ENCODE results near the gene TRDN. TPM values are rescaled to one million over a fixed set of nuclear protein-coding genes. Genes with fewer than 3 reads are reported as not detected.

The TRDN gene
- total RNA-seq, 1 experiment from 2014 or later = 10.4 TPM

DNA sequence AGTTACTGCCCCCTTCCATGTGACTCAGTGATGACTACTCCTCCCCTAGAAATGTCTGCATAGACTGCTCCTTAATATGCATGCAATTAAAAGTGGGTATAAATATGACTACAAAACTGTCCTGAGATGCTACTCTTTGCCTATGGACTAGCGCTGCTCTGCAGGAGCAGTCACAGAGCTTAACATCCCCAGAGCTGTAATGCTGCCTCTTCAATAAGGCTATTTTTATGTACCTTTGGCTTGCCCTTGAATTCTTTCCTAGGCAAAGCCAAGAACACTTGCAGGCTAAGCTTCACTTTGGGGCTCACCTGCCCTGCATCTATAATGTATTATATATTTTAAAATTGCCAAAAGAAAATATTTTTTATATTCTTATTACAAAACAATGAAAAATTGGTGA is 341.6 kb downstream of the TRDN start:
- DNase-seq = no peak
- H2BK20ac ChIP-seq (ENCODE audit: low read depth, low read length, poor library complexity, severe bottlenecking) = no peak overlapping the region
- no peak overlapping the region for H3K27ac Mint-ChIP-seq
- H4K20me1 ChIP-seq (ENCODE audit: control insufficient read depth, insufficient read depth, insufficient read length) = no peaks in the 10 kb centered on the region
- no peak overlapping the region for H3K23ac ChIP-seq (ENCODE audit: insufficient read length, low read depth, low read length)
- H3K27me3 Mint-ChIP-seq (ENCODE audit: low read depth) = no peaks in the 10 kb centered on the region
- no peak overlapping the region for H2BK120ac ChIP-seq (ENCODE audit: low read depth, low read length, poor library complexity, severe bottlenecking)
- no peak overlapping the region for H2BK15ac ChIP-seq (ENCODE audit: low read depth, low read length)
- no peaks in the 10 kb centered on the region for H3K79me2 ChIP-seq (ENCODE audit: insufficient read depth, low read length)
- no peak overlapping the region for H3K4me2 ChIP-seq (ENCODE audit: insufficient read depth, insufficient read length, low read length)
- no peak overlapping the region for H3K14ac ChIP-seq (ENCODE audit: insufficient read depth, low read length)
- H3K4me1 ChIP-seq (ENCODE audit: insufficient read depth, low read length) = no peaks in the 10 kb centered on the region
- H2BK12ac ChIP-seq (ENCODE audit: insufficient read length, low read depth, low read length) = no peak overlapping the region
- no peaks in the 10 kb centered on the region for H3K27me3 ChIP-seq (ENCODE audit: insufficient read depth, low read length)
- no peaks in the 10 kb centered on the region for H3K79me1 ChIP-seq (ENCODE audit: insufficient read depth, low read depth, low read length, poor library complexity, severe bottlenecking)
- no peak overlapping the region for H3T11ph ChIP-seq (ENCODE audit: low read length)
- no CpG with 5 or more reads among the region's 1 CpG for WGBS (ENCODE audit: extremely low coverage, insufficient read length, low lambda C conversion rate)
- H3K4me1 Mint-ChIP-seq = no peaks in the 10 kb centered on the region
- H2AFZ ChIP-seq (ENCODE audit: low read length) = no peak overlapping the region
- H4K8ac ChIP-seq (replicated peaks; ENCODE audit: insufficient read length, low read depth, low read length) = no peak overlapping the region
- H3K9ac ChIP-seq (ENCODE audit: extremely low read depth, insufficient read length, low read length) = no peak overlapping the region
- no peaks in the 10 kb centered on the region; a peak in 1 of 7 replicates for H3K36me3 Mint-ChIP-seq (ENCODE audit: insufficient read depth in 1 of 3, low read depth in 3 of 3)
- no peak overlapping the region for H3K4ac ChIP-seq (ENCODE audit: low read depth, low read length)
- H3K18ac ChIP-seq (ENCODE audit: insufficient read length, low read depth, low read length) = no peak overlapping the region
- H3K4me3 Mint-ChIP-seq = no peak overlapping the region
- H2AK5ac ChIP-seq (ENCODE audit: insufficient read length, low read length) = no peak overlapping the region
- no peak overlapping the region for H4K5ac ChIP-seq (ENCODE audit: insufficient read length, low read depth, low read length)
- H4K91ac ChIP-seq (ENCODE audit: insufficient read length, low read depth, low read length) = no peak overlapping the region
- H3K27ac ChIP-seq (ENCODE audit: insufficient read length, low read depth, low read length) = no peak overlapping the region
- no peak overlapping the region for H3K56ac ChIP-seq (ENCODE audit: insufficient read length, low read depth, low read length)
- no peaks in the 10 kb centered on the region for H3K9me3 ChIP-seq (ENCODE audit: control insufficient read depth, low read depth, low read length)
- peaks cover 0 to 2% of the 10 kb centered on the region in 2 experiments; a peak in 1 of 5 replicates for H3K9me3 Mint-ChIP-seq
- H2BK5ac ChIP-seq (ENCODE audit: insufficient read length, low read length) = no peak overlapping the region
- no peaks in the 10 kb centered on the region for H3K23me2 ChIP-seq (ENCODE audit: insufficient read length, low read depth, low read length, poor library complexity, severe bottlenecking)
- TF ChIP-seq, protein P1, sequence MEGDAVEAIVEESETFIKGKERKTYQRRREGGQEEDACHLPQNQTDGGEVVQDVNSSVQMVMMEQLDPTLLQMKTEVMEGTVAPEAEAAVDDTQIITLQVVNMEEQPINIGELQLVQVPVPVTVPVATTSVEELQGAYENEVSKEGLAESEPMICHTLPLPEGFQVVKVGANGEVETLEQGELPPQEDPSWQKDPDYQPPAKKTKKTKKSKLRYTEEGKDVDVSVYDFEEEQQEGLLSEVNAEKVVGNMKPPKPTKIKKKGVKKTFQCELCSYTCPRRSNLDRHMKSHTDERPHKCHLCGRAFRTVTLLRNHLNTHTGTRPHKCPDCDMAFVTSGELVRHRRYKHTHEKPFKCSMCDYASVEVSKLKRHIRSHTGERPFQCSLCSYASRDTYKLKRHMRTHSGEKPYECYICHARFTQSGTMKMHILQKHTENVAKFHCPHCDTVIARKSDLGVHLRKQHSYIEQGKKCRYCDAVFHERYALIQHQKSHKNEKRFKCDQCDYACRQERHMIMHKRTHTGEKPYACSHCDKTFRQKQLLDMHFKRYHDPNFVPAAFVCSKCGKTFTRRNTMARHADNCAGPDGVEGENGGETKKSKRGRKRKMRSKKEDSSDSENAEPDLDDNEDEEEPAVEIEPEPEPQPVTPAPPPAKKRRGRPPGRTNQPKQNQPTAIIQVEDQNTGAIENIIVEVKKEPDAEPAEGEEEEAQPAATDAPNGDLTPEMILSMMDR (conservative IDR thresholded peaks at IDR 0.05) = no peak
